ENCODE results near the gene GRB7.
"Not testable (repeated sequence)": the region's sequence is repeated elsewhere in the genome, so short reads cannot be mapped to it uniquely, and the experiment has no call there.

Gene GRB7

GRCh38 chr17:39751016-39751543 is 13.3 kb downstream of the GRB7 start:
- no peak for FAIRE-seq
- no peak for DNase-seq (ENCODE audit: low spot score)

DNA sequence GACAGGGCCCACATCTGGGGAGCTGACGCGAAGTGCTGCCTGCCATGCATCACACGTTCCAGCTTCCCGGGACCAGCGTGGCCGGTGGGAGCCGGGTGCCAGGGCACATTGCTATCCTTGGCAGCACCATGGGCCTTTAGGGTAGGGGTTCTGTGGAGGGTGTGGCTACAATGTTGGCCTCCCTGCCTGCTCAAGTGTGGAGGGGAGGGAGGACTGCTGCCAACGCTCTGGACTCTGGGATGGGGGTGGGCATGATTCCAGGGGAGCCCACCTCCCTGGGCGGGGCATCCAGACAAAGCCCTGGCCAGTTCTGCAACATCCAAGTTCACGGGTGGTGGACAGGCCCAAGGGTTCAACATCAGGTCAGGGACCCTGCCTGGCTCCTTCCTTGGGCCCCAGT is 13.9 kb downstream of the GRB7 start:
- DNase-seq (ENCODE audit: low spot score) (no peak), FAIRE-seq (no peak)

- no peak for FAIRE-seq
- no peak for DNase-seq (ENCODE audit: low spot score)
These were observed 14.6 kb downstream of the GRB7 start for GRCh38 chr17:39752241-39752881.

DNA sequence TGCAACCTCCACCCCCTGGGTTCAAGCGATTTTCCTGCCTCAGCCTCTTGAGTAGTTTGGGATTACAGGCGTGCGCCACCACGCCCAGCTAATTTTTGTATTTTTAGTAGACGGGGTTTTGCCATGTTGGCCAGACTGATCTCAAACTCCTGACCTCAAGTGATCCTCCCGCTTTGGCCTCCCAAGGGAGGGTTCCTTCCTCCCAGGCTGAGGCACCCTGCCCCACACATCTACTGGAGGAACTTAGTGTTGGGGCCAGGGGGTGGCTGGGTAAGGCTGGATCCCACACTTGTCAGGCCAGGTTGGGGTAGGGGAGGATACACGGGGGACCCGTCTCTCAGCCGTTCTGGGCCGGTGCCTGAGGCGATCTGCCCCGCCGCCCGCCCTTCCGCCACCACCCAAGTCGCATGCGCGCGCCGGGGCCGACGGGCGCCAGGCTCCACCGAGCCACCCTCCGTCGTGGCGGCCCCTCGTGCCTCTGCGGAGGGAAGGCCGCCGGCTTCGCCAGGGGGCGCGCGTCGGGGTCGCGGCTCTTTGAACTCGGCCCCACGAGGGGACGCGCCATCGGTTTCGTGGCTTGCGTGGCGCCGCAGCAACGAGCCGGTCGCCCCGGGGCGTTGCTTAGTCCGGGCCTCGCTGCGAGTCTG is 15.9 kb downstream of the GRB7 start:
- FAIRE-seq, result no peak
- DNase-seq (ENCODE audit: low spot score), result no peak

- FAIRE-seq, result no peak
- peak; percentile 89 for DNase-seq (ENCODE audit: low spot score)
These were observed 16.6 kb downstream of the GRB7 start for GRCh38 chr17:39754161-39754957.

GRCh38 chr17:39754958-39755553 is 17.3 kb downstream of the GRB7 start:
- DNase-seq (ENCODE audit: low spot score), result no peak
- FAIRE-seq, result no peak

GRCh38 chr17:39755554-39756379 is 18.0 kb downstream of the GRB7 start:
- FAIRE-seq (no peak), DNase-seq (ENCODE audit: low spot score) (no peak)

DNA sequence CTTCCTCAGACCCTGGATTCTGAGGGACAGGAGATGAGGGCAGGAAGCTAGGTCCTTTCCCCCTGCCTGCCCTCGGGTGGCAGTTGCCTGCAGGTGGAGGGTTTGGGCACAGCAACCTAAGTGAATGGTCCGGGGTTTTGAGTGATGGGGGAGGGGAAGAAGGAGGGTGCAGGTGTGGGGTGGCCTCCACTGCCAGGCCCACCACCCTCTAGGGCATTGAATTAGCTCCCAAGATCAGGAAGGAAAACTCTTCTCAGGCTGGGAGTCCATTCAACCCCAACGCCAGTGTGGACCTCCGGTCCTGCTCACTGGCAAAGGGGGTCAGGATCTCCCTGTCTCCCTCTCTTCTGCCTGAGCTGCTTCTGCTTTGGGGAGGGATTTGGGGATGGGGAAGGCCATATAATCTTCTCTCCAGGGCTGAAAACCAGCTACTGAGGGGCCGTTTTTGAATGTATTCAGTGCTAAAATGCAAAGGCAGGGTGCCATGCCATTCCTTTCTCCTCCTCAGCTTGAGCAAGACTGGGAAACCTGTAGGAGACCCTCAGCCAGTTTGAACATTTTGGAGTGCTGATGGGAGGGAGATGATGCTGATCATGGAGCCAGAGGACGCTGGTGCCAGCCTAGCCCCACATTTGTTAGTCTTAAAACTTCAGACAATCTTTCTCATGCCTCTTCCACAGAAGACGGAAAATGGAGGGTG is 18.8 kb downstream of the GRB7 start:
- no peak for FAIRE-seq
- DNase-seq (ENCODE audit: low spot score), result no peak

- DNase-seq (ENCODE audit: low spot score), result no peak
- FAIRE-seq, result no peak
These were observed 19.5 kb downstream of the GRB7 start for GRCh38 chr17:39757176-39757662.

DNA sequence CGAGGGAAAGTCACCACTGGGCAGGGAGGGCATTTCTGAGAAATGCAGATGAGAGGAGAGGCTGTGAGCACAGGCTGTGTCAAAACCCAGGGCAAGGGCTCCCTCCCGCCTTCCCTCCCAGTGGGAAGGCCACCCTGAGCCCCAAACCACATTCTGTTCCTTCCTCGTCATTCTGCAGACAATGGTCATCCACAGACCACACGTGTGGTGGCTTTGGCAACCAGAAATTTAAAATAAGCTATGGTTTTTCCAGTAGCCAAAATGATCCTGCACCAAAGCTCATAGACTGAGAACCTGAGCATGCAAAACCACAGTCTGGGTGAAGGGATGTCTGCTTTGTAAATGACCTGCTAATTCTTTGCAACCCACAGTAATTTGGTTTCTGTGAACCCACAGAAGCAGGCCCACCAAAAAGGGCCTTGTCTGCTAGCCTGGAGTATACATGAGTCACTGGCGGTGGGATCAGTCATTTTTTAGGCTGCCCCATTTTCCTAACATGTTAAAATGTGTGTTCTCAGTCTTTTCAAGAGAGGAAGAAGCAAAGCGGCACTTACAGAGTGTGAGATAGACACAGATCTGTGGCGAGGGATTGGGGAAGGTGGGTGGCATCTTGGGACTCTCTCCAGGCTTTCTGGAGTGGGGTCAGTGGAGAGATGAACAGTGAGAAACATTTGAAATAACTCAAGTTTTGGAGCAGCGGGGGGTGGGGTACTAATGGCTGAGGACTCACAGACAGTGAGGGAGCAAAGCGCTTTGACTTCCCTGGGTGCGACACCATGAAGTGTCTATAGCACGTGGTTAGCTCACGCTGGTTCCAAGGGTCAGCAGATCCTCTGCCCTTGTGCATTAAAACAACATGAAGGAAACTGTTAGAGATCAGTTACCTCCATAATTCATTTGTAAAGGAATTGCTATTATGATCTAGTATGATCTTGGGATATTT is 20.5 kb downstream of the GRB7 start:
- FAIRE-seq (no peak), DNase-seq (ENCODE audit: low spot score) (no peak)

- no peak for DNase-seq (ENCODE audit: low spot score)
- no peak for FAIRE-seq
These were observed 21.5 kb downstream of the GRB7 start for GRCh38 chr17:39759204-39759603.

DNA sequence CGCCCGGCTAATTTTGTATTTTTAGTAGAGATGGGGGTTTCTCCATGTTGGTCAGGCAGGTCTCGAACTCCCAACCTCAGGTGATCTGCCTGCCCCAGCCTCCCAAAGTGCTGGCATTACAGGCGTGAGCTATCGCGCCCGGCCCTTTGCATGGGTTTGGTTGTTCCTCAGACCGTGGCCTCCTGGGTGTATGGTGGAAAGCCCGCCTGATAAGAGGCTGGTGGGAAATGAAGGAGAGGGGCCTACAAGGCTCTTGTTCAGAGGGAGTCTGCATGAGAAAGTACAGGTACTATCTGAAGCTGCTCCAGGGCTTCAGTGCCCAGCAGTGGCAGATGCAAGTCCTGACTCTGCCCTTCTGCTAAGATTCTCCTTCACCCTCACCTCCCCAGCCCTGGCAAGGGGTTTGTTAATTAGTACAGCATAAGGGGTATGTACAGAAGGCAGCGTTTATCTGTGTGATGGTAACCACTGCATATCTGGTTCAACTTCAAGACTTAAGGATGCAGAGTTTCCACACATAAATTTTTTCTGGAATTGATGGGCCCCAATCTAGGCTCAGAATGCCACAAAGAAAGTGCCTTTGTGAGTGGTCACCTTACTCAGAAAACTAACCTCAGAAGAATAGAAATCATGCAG is 24.2 kb downstream of the GRB7 start:
- DNase-seq (ENCODE audit: low spot score) (no peak), FAIRE-seq (no peak)

DNA sequence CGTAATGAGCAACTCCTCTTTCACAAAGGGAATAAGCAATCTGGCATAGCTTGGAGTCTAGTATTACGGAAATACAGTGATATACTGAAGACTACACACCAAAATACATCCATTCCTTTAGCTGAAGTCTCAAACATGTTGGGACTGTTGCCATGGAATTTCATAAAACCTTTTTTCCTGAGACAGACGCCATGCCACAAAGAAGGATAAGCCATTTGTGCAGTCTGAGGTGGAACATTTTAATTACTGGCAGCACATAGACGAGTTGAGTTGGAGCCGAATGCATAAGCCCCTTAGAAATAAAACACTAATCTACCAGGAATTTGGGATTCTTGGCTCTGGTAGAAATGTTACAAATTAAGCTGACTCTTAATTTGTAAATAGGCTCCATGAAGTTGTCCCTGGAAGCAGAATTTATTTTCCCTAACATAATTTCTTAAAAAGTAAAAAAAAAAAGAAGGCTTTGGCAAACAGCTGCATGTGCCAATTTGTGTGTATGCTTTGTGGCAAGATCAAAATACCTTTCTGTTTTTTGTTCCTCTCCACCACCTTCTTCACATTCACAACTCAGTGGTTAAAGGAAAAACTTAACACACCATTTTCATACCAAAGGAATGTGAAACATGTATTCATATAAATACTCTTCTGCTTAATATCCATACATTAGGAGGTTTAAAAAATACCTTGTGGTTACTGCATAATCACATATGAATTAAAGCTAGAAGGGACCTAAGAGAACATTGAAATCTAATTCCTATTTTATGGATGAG is 25.5 kb downstream of the GRB7 start:
- FAIRE-seq (no peak), DNase-seq (ENCODE audit: low spot score) (no peak)

- not testable (repeated sequence) for DNase-seq (ENCODE audit: low spot score); FAIRE-seq
These were observed 26.4 kb downstream of the GRB7 start for GRCh38 chr17:39764171-39764570.

- DNase-seq (ENCODE audit: low spot score) (no peak), FAIRE-seq (no peak)
These were observed 27.4 kb downstream of the GRB7 start for GRCh38 chr17:39765175-39765574.

GRCh38 chr17:39765766-39766165 is 28.0 kb downstream of the GRB7 start:
- DNase-seq (ENCODE audit: low spot score), result no peak
- no peak for FAIRE-seq

DNA sequence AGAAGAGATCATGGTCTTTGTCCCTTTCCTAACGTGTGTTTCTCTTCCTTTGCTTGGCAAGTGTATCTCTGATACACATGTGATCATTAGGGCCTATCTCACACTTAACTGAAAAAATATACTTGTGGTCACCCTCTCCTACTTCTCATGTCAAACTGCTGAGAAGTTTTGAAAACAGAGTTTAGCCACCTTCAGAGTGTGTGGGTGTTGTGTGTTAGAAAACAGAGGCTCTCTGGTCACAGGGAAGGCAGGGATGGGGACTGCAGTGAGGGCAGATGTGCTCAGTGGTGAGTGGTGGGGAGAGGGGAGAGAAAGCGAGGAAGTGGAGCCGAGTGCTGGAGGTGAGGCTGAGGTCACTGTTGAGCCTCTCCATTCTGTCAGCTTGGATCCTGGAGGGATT is 29.4 kb downstream of the GRB7 start:
- FAIRE-seq, result no peak

More for the DNA sequence above, 29.4 kb downstream of the GRB7 start:
- no peak for DNase-seq (ENCODE audit: low spot score)
